ENCODE data around the gene PFKFB2.
A peak's percentile ranks its signal among the peaks of the same experiment; 100 is the strongest.

The PFKFB2 gene

DNA sequence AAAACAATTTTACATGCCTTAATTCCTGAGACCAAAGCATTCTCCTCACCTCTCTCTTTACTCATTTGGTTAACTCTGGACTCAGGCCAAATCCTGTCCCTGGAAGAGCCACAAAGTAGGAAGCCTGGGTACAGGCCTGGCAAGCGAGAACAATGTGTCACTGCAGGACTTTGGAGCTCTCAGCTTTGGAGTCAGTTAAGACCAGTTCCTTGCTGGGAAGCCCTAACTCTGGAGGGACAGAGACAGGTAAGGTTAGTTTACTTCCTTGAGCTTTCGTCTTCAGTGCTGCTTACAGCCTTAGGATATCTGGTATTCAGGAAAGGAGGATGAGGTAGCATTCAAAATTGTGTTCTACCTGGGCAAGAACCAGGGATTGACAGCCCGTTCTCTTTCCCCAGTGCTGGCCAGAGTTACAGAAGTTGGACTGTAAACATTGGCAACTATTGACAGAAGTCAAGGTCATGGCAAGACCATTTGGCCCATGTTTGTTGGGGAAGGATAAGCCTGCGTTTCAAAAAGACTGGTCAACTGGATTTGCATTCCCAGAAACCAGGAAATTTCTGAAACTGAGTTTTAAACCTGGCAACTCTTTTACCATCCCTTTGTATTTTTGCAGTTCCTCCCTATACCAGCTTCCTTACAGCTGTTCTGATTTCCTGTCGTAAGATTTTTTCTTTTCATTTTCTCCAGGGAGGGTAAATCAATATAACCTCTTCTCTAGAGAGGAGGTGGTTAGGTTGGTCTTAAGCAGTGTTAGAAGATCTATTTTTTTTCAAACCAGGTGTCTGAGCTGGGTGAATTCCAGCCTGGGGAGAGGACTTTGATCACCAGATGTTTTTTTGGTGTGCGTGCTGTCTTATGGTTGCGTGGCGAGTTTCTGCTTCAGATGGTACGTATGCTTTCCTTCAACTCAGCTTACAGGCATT lies 35.9 kb downstream of the PFKFB2 start, which contains the start of gene C4BPB:
C4BPB (plus strand) TSS at position 160 of the 926 bp plus-strand sequence; CDS start at position 832, 672 bp downstream.
- no peak for DNase-seq (ENCODE audit: low read depth in 2 of 2)

- no peak for DNase-seq (ENCODE audit: low read depth in 2 of 2)
Observed at GRCh38 chr1:207089627-207090355, 36.7 kb downstream of the PFKFB2 start.

- DNase-seq (ENCODE audit: low read depth in 2 of 2), result no peak
Observed at GRCh38 chr1:207091200-207091908, 38.3 kb downstream of the PFKFB2 start.

DNA sequence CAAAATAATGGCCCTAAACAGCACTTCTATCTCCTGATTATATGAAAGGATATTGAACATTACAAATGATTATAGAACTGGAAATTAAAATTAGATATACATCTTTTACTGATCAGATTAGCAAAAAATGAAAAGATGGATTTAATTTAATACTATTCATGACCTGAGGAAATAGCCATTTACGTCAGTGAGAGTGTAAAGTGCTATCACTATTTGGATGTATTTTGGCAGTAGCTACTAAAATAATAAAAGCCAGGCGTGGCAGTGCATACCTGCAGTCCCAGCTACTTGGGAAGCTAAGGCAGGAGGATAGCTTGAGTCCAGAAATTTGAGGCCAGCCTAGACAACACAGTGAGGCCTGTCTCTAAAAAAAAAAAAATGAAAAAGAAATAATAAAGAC lies 40.9 kb downstream of the PFKFB2 start:
- no peak for DNase-seq (ENCODE audit: low read depth in 2 of 2)

- DNase-seq (ENCODE audit: low read depth in 2 of 2), result peak in 1 of 2 donors; percentile 23
Observed at GRCh38 chr1:207097871-207098324, 44.8 kb downstream of the PFKFB2 start.

DNA sequence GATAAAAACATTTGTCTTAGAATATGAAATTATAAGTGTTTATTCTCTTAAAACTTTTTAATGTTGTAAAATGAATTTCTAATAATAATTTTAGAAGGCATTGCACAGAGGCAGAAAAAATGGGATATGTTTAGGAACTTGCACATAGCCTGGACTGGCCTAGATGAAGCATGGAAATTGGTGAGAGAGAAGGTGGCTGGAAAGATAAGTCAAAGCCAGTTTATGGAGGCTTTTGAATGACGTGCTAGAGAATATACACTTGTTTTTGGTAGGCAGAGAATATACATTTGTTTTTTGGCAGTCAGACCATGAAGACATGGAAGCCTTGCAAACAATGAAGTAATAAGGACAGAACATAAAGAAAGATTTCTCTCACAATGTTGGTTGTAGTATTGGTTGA lies 48.6 kb downstream of the PFKFB2 start:
- DNase-seq (ENCODE audit: low read depth in 2 of 2), result no peak

DNA sequence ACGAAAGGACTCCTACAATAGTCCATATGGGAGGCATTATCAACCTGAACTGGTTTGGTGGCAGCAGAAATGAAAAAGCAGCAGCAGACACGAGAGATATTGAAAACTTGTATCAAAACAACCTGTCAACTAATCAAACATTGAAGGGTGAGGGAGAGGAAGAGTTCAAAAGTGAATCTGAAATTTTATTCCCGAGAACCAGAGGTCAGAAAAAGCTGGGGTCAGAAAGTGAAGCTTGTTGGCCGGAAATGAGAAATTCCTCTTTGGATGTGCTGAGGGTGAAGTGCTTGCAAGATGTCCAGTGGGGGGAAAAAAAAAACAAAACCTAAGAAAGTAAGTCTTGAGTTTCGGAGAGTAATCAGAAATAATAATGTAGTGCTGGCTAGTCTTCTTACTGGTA lies 49.1 kb downstream of the PFKFB2 start:
- no peak for DNase-seq (ENCODE audit: low read depth in 2 of 2)

- no peak for DNase-seq (ENCODE audit: low read depth in 2 of 2)
Observed at GRCh38 chr1:207102659-207103058, 49.6 kb downstream of the PFKFB2 start.

DNA sequence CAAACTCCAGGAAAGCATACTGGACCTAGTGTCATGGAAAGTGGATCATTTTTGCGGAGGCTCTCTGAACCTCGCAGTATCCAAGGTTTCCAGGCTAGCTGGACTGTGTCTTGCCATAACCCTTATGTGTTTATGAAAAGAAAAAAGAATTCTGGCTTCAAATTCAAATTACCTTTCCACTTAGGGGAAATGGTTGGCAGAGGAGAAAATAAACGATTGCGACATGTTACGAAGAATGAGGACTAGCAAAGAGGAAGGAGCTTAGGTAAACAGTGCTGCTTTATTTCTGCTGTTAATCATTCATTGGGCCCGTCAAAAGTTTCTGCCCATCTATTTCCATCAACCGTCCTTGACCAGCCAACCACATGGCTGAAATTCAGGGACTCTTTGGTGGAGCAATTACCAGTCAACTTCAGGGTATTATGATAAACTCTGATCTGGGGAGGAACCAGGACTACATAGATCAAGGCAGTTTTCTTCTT lies 50.9 kb downstream of the PFKFB2 start, which contains the start of gene C4BPA:
C4BPA (plus strand) TSS at position 342 of the 482 bp plus-strand sequence. CDS start 8,793 bp downstream, outside the sequence.
- DNase-seq (ENCODE audit: low read depth in 2 of 2), result no peak

DNA sequence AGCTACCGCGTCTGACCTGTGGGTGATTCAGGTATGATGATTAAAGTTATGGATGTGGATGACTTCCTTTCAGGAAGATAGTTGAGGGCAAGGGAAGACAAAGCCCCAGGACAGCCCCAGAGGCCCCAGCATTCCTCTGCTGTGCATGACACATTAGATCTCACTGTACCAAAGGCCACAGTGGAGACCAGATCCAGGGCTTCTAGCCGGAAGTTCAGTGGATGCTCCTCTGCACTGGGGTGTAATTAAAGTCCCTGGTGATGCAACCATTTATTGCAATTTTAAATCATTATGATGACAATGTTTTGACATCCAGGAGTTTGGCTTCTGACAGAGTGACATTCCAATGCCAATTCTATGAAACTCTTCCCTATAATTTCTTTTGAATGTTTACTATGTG lies 55.9 kb downstream of the PFKFB2 start:
- DNase-seq (ENCODE audit: low read depth in 2 of 2), result no peak

- no peak for DNase-seq (ENCODE audit: low read depth in 2 of 2)
Observed at GRCh38 chr1:207112616-207113296, 59.7 kb downstream of the PFKFB2 start.

DNA sequence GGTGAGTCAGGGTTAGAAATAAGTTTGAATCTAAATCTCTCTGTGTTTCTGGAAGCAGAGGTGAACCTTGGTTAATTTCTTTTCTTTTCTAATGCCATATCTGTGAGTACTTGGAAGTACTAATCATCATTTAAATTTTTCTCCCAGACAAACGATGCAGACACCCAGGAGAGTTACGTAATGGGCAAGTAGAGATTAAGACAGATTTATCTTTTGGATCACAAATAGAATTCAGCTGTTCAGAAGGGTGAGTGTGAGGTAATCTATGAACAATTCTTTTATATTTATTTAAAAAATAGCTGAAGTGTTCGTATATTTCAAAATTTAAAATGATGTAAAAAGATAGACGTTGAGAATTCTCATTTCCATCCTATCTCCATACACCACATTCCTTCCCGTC lies 62.2 kb downstream of the PFKFB2 start:
- no peak for DNase-seq (ENCODE audit: low read depth in 2 of 2)

DNA sequence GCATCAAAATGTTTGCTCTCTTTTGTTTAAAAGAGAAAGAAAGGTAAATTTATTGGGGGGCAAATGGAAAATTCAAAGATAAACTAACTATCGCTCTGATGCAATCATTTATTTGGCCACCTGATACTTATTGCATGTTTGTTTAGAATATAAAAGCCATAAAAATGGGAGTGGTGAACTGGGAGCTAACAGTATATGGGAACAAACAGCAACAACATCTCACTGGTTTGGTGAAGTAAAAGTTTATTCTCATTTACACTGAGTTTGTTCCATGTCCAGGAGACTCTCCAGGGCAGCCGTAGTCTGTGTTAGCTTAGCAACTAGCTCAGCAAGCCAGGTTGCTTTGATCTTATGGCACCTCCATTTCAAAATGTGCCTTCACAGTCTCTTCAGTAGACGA lies 71.3 kb downstream of the PFKFB2 start:
- DNase-seq (ENCODE audit: low read depth in 2 of 2), result no peak

DNA sequence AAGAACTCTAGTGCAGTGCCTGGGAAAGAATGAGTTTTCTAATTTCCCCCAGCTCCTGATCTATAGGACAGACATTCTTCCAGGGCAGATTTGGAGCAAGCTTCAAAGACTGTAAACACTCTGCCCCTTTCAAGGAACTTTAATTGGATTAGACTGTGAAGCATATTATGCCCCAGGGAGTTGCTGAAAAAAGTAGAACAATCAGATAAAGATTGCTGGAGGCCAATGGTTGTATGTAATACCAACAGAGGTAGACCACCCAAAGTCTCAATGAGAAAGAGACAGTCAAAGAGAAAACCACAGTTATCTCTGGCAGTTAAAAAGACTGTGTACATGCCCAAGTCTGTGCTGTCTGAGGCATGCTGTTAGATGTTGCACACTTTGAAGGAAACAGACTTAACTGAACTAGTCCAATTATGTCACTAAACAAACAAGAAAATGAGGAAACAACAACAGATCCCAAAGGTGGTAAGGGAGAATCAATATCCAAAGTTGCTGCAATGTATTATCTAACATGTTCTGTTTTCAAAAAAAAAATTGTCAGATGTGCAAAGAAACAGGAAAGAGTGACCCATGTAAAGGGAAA lies 75.4 kb downstream of the PFKFB2 start:
- DNase-seq (ENCODE audit: low read depth in 2 of 2), result no peak

DNA sequence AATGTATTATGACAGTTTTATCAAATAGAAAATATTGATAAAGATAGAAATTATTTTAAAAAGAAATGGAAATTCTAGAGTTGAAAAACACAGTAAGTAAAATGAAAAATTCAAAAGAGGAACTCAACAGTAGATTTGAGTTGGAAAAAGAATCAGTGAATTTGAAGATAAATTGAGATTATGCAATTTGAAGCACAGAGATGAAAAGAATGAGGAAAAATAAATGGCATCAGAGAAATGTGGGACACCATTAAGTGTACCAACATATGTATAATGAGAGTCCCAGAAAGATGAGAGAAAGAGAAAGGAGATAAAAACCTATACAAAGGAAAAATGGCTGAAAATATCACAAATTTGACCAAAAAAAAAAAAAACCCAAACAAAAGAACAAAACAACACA lies 76.0 kb downstream of the PFKFB2 start:
- no peak for DNase-seq (ENCODE audit: low read depth in 2 of 2)

All from stimulated activated CD4-positive, alpha-beta T cell treated with anti-CD3 and anti-CD28 coated beads, Interleukin-4, amount 100 ng/mL, for 48 hours (primary cell).